GM12878 (cell line): Measurements from ENCODE around the gene GPR137B. TPM values are rescaled to one million over a fixed set of nuclear protein-coding genes. Genes with fewer than 3 reads are reported as not detected.

Experiments
- ATAC-seq: fragments of 200-7000 bp; cut with Tn5 transposase; 3 replicates; pipeline ENCODE4 v1.9.1; 2020; ENCODE audit warnings: mild to moderate bottlenecking, moderate library complexity
- BruUV-seq: library from RNA; stranded (reverse); fragments of 400-500 nt; replicated peaks from 2 replicates; lab custom pipeline; 2021; lab: Mats Ljungman, UMichigan
- CTCF ChIA-PET: fragments of 300-600 bp; sonication (Branson Sonifier 250); formaldehyde crosslinking; extraction: SDS; loops from one replicate; lab custom pipeline; 2021; ENCODE audit warnings: inconsistent platforms; lab: Yijun Ruan, JAX
- POLR2A ChIA-PET: fragments of 350-600 bp; formaldehyde crosslinking; extraction: SDS; loops from one replicate; lab custom pipeline; 2021; ENCODE audit warnings: inconsistent platforms; lab: Charles Lee
- RAD21 ChIA-PET: fragments of 300-600 bp; sonication (Branson Sonifier 250); formaldehyde crosslinking; loops from one replicate; lab custom pipeline; 2023; ENCODE audit warnings: antibody characterized with exemption; ENCODE audit not compliant: unreplicated experiment; lab: Charles Lee
- SMC1A ChIA-PET: fragments of 300-600 bp; sonication (Branson Sonifier 250); formaldehyde crosslinking; loops from one replicate; lab custom pipeline; 2023; ENCODE audit not compliant: unreplicated experiment, uncharacterized antibody; lab: Charles Lee
- DNase-seq: peaks from one replicate; pipeline ENCODE4 v3.0.0-alpha.2; 2011; ENCODE audit warnings: low read depth, low spot score
- FAIRE-seq: peaks from 3 replicates; lab custom pipeline; 2011; peaks lifted over from hg19 to GRCh38; lab: Jason Lieb, UNC
- H2AFZ ChIP-seq: 2 replicates; pipeline ENCODE4 v1.6.0; 2011; ENCODE audit warnings: low read depth, low read length, control low read depth; ENCODE audit not compliant: control insufficient read depth
- H3K27ac ChIP-seq: 2 replicates; pipeline ENCODE4 v1.5.1; 2011; ENCODE audit warnings: control low read depth; ENCODE audit not compliant: control insufficient read depth, insufficient read depth
- H3K27me3 ChIP-seq, 2 experiments: replicated peaks in 1 of 2; 2 replicates each; pipeline versions ENCODE4 v1.6.0 to v1.6.1; 2011; ENCODE audit warnings: low read length in 1 of 2; ENCODE audit not compliant: control insufficient read depth in 2 of 2, insufficient read depth in 2 of 2
- H3K36me3 ChIP-seq, 2 experiments: 2 replicates each; pipeline ENCODE4 v1.5.1; 2011; ENCODE audit warnings: low read length in 1 of 2; ENCODE audit not compliant: control insufficient read depth in 2 of 2, insufficient read depth in 2 of 2
- H3K4me1 ChIP-seq: 2 replicates; pipeline ENCODE4 v1.6.1; 2011; ENCODE audit warnings: mild to moderate bottlenecking, low read length, moderate library complexity, mixed read lengths; ENCODE audit not compliant: control insufficient read depth, insufficient read depth
- H3K4me2 ChIP-seq: 2 replicates; pipeline ENCODE4 v1.6.0; 2011; ENCODE audit warnings: control low read depth; ENCODE audit not compliant: control insufficient read depth, insufficient read depth
- H3K4me3 ChIP-seq: fragments of 200-600 bp; sonication (generic); 2 replicates; pipeline ENCODE4 v1.5.1; 2016
- H3K79me2 ChIP-seq: 2 replicates; pipeline ENCODE4 v1.6.0; 2011; ENCODE audit warnings: low read length; ENCODE audit not compliant: control insufficient read depth, insufficient read depth
- H3K9ac ChIP-seq: 2 replicates; pipeline ENCODE4 v1.8.0; 2011; ENCODE audit warnings: low read length, control low read depth, mixed read lengths; ENCODE audit not compliant: control insufficient read depth, insufficient read depth
- H3K9me3 ChIP-seq: replicated peaks from 3 replicates; pipeline ENCODE4 v1.5.1; 2011; ENCODE audit warnings: mild to moderate bottlenecking, low read length; ENCODE audit not compliant: control insufficient read depth, insufficient read depth
- H4K20me1 ChIP-seq: 2 replicates; pipeline ENCODE4 v1.6.0; 2011; ENCODE audit not compliant: control insufficient read depth, insufficient read depth
- CBFB ChIP-seq: IDR thresholded peaks from 2 replicates; pipeline ENCODE4 v1.6.1; 2016; ENCODE audit warnings: antibody characterized with exemption, low read depth
- CHD4 ChIP-seq: fragments of 200-600 bp; sonication (generic); IDR thresholded peaks from 2 replicates; pipeline ENCODE4 v1.6.1; 2016; ENCODE audit warnings: mild to moderate bottlenecking
- HCFC1 ChIP-seq: fragments of 150-350 bp; IDR thresholded peaks from 2 replicates; pipeline ENCODE4 v1.6.1; 2014; ENCODE audit warnings: low read length
- IKZF2 ChIP-seq, 2 experiments: fragments of 450-650 bp; IDR thresholded peaks; 2 replicates each; pipeline ENCODE4 v1.6.1; 2017; ENCODE audit warnings: mild to moderate bottlenecking in 2 of 2, moderate library complexity in 2 of 2
- MTA3 ChIP-seq: IDR thresholded peaks from 2 replicates; pipeline ENCODE4 v1.6.1; 2012; ENCODE audit warnings: low read length, inconsistent platforms, borderline replicate concordance
- NFIC ChIP-seq: IDR thresholded peaks from 2 replicates; pipeline ENCODE4 v1.6.1; 2012; ENCODE audit warnings: low read depth, mild to moderate bottlenecking, inconsistent platforms, low read length, moderate library complexity
- NFYB ChIP-seq: IDR thresholded peaks from 2 replicates; pipeline ENCODE4 v1.6.1; 2011; ENCODE audit warnings: low read depth, mild to moderate bottlenecking, low read length, improper control_type of control experiment, moderate library complexity; ENCODE audit not compliant: insufficient read depth
- PML ChIP-seq: IDR thresholded peaks from 2 replicates; pipeline ENCODE4 v1.6.1; 2012; ENCODE audit warnings: low read length, inconsistent platforms
- POLR2A ChIP-seq: IDR thresholded peaks from 2 replicates; pipeline ENCODE4 v1.6.1; 2011; ENCODE audit warnings: low read depth, mild to moderate bottlenecking, low read length
- RAD51 ChIP-seq: fragments of 450-650 bp; IDR thresholded peaks from 2 replicates; pipeline ENCODE4 v1.6.1; 2016; ENCODE audit warnings: moderate library complexity, mild to moderate bottlenecking, inconsistent platforms
- SMC3 ChIP-seq: IDR thresholded peaks from 2 replicates; pipeline ENCODE4 v1.6.1; 2011; ENCODE audit warnings: low read length, improper control_type of control experiment, borderline replicate concordance
- SP1 ChIP-seq: IDR thresholded peaks from one replicate; pipeline ENCODE4 v1.6.1; 2011; ENCODE audit warnings: low read depth, low read length
- SPI1 ChIP-seq: IDR thresholded peaks from 2 replicates; pipeline ENCODE4 v1.6.1; 2011; ENCODE audit warnings: low read depth, mild to moderate bottlenecking, low read length, moderate library complexity, borderline replicate concordance; ENCODE audit not compliant: insufficient read depth
- STAT3 ChIP-seq: IDR thresholded peaks from 2 replicates; pipeline ENCODE4 v1.6.1; 2011; ENCODE audit warnings: low read depth, low read length, improper control_type of control experiment
- TBL1XR1 ChIP-seq: IDR thresholded peaks from 2 replicates; pipeline ENCODE4 v1.6.1; 2012; ENCODE audit warnings: low read depth, low read length, improper control_type of control experiment
- ZNF24 ChIP-seq: fragments of 450-650 bp; IDR thresholded peaks from 2 replicates; pipeline ENCODE4 v1.6.1; 2017; ENCODE audit warnings: antibody characterized with exemption, mild to moderate bottlenecking
- WGBS: methylation state at CpG from one replicate; pipeline ENCODE4 v1.1.6; 2016; ENCODE audit warnings: low lambda C conversion rate; ENCODE audit not compliant: insufficient replicate concordance, insufficient coverage; ENCODE audit errors: missing lambda C conversion rate; 5-methylcytosine and 5-hydroxymethylcytosine counted together
- in situ Hi-C: fragments of 300-500 bp; cut with MboI; formaldehyde crosslinking; loops from 9 replicates; pipeline ENCODE4 v1.14.3; 2018; ENCODE audit warnings: mixed read lengths
- intact Hi-C: fragments of 100-400 bp; cut with micrococcal nuclease; formaldehyde crosslinking; loops from one replicate; pipeline ENCODE4 v1.14.2; 2022; ENCODE audit not compliant: unreplicated experiment
- polyA plus RNA-seq, 11 experiments: library from polyadenylated mRNA; depleted of rRNA in 4 of 11; unstranded in 6 of 11; stranded (reverse) in 5 of 11; fragments of >200 nt; fragmentation: Nextera tagmentation in 4 of 11; fragmentation: Illumina TruSeq in 1 of 11; extraction: Ambion mirVana in 4 of 11; extraction: Trizol in 1 of 11; gene quantifications; 1 replicate in 1 of 11; 2 replicates in 10 of 11; pipeline versions ENCODE4 v1.2.1 to v1.2.3, GENCODE V29; 2011 to 2016; ENCODE audit warnings: inconsistent platforms in 2 of 11, missing spikeins in 2 of 11, low read depth in 1 of 11
- total RNA-seq, 4 experiments: library from RNA; depleted of rRNA in 3 of 4; stranded (reverse); fragments of >200 nt in 3 of 4; fragmentation: Illumina TruSeq in 1 of 4; extraction: Trizol in 1 of 4; gene quantifications; 2 replicates each; pipeline versions ENCODE4 v1.2.1 to v1.2.3, GENCODE V29; 2013 to 2021
- TF ChIP-seq, protein P1 (sequence below): fragments of 450-650 bp; IDR thresholded peaks from 2 replicates; pipeline ENCODE4 v1.6.1; 2016; ENCODE audit warnings: mild to moderate bottlenecking
- TF ChIP-seq, protein P2 (sequence below): IDR thresholded peaks from 2 replicates; pipeline ENCODE4 v1.6.1; 2011; ENCODE audit warnings: borderline replicate concordance, low read depth, mild to moderate bottlenecking, moderate library complexity, mixed read lengths, low read length; ENCODE audit not compliant: insufficient read depth; ENCODE audit errors: extremely low read length
- TF ChIP-seq, protein P3 (sequence below): fragments of 450-650 bp; IDR thresholded peaks from 2 replicates; pipeline ENCODE4 v1.6.1; 2018; ENCODE audit warnings: borderline replicate concordance, mild to moderate bottlenecking; ENCODE audit not compliant: partially characterized antibody

The GPR137B gene
- total and polyA plus RNA-seq, 10 of the 15 experiments (the other 5 are each of a cell fraction or from before 2014, with no cell fraction given): 5.4 to 20.8 (median 12.5) TPM

DNA sequence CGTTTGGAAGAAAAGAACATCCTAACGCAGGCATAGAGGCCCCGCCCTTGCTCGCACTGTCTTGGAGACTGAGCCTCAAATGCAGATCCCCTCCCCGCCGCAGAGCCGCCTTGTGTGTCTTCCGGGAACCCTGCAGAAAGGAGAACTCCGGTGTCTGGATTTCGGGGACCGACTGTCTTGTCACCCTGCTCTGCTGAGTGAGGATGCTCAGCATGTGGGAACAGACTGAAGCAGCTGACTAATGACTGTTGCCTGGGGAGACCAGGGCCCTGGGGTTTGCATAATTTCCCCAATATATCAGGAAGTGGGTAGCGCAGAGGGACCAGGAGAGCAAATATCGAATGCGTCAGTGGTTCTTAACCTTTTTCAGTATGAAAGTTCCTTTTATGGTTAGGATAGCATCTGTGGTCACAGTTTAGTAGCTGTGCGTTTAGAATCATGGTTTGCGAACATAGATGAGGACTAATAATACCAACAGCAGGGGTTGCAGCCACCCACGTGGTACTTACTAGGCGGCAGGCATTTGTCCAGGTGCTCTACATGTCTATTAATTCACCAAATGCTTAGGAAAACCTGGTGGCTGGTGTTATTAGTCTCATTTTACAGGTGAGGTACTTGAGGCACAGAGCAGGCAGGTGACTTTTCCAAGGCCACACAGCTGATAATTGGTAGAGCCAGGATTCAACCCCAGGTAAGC lies 14.3 kb downstream of the GPR137B start:
- H3K9me3 ChIP-seq: peaks cover 7% of the 10 kb centered on the region; the same call in 2 of the 3 replicates
- H3K79me2 ChIP-seq: peaks cover 42% of the 10 kb centered on the region
- peaks cover 61% of the 10 kb centered on the region for H3K4me1 ChIP-seq
- POLR2A ChIA-PET: interaction anchor here (0.5 to 6.5 kb wide), 11 partner anchors 9 to 346 kb away, joined by 3 to 64 read pairs (median 5); partner anchors contain the start of genes ERO1B and GPR137B
- peak; percentile 94 for FAIRE-seq
- no TSS peak for BruUV-seq
- H2AFZ ChIP-seq: no peak overlapping the region
- no peaks in the 10 kb centered on the region for H3K27me3 ChIP-seq
- 2% methylated on average over 18 of the region's 18 CpGs for WGBS
- in situ Hi-C loops: loop anchor here (10.0 kb wide), 1 partner anchor 272 kb away; no protein-coding TSS in a partner anchor
- peak; percentile 74 for ATAC-seq
- no peaks in the 10 kb centered on the region for H4K20me1 ChIP-seq
- peak; percentile 99 for DNase-seq
- H3K27ac ChIP-seq: peak overlapping the region; percentile 99
- RAD21 ChIA-PET: interaction anchor here (0.6 to 7.7 kb wide), 9 partner anchors 11 to 127 kb away, joined by 3 to 121 read pairs (median 4); partner anchors contain the start of genes ERO1B and GPR137B
- peak overlapping the region; percentile 46; the same call in 1 of the 2 replicates for H3K4me3 ChIP-seq
- H3K4me2 ChIP-seq: peak overlapping the region; percentile 86
- SMC1A ChIA-PET: interaction anchor here (0.5 to 7.6 kb wide), 7 partner anchors 11 to 237 kb away, joined by 3 to 95 read pairs (median 22); partner anchors contain the start of genes EDARADD and GPR137B
- peak overlapping the region; percentile 61 for H3K9ac ChIP-seq
- intact Hi-C loops: loop anchor here (1.0 kb wide), 1 partner anchor 12 kb away; no protein-coding TSS in a partner anchor
- peaks cover 0 to 8% of the 10 kb centered on the region in 2 experiments; a peak in 2 of 4 replicates for H3K36me3 ChIP-seq
- CTCF ChIA-PET: interaction anchor here (0.6 to 6.6 kb wide), 5 partner anchors 11 to 752 kb away, joined by 3 to 56 read pairs (median 3); partner anchors contain the start of gene GPR137B
- 0 out of 2 replicates have a peak, but pooled peaks have one; percentile 25 for TF ChIP-seq SMC3
- 0 out of 2 replicates have a peak, but pooled peaks have one; percentile 48 for TF ChIP-seq ZNF24
- TF ChIP-seq STAT3: 0 out of 2 replicates have a peak, but pooled peaks have one; percentile 56
- no peak for TF ChIP-seq HCFC1
- TF ChIP-seq, protein P1, sequence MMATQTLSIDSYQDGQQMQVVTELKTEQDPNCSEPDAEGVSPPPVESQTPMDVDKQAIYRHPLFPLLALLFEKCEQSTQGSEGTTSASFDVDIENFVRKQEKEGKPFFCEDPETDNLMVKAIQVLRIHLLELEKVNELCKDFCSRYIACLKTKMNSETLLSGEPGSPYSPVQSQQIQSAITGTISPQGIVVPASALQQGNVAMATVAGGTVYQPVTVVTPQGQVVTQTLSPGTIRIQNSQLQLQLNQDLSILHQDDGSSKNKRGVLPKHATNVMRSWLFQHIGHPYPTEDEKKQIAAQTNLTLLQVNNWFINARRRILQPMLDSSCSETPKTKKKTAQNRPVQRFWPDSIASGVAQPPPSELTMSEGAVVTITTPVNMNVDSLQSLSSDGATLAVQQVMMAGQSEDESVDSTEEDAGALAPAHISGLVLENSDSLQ: peak; percentile 76
- TF ChIP-seq MTA3: peak; percentile 89; the same call in 1 of the 2 replicates
- TF ChIP-seq CBFB: peak; percentile 90
- TF ChIP-seq POLR2A: peak; percentile 67; the same call in 1 of the 2 replicates
- TF ChIP-seq NFYB: peak; percentile 46; the same call in 1 of the 2 replicates
- TF ChIP-seq, protein P2, sequence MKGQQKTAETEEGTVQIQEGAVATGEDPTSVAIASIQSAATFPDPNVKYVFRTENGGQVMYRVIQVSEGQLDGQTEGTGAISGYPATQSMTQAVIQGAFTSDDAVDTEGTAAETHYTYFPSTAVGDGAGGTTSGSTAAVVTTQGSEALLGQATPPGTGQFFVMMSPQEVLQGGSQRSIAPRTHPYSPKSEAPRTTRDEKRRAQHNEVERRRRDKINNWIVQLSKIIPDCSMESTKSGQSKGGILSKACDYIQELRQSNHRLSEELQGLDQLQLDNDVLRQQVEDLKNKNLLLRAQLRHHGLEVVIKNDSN: peak; percentile 59
- peak; percentile 91 for TF ChIP-seq SPI1
- peak; percentile 94 for TF ChIP-seq RAD51
- TF ChIP-seq CHD4: no peak
- peak; percentile 88 for TF ChIP-seq NFIC
- 0 out of 2 replicates have a peak, but pooled peaks have one; percentile 65 for TF ChIP-seq PML
- peak; percentile 96 to 97 for TF ChIP-seq IKZF2 (IDR thresholded peaks at IDR 0.05)
- TF ChIP-seq, protein P3, sequence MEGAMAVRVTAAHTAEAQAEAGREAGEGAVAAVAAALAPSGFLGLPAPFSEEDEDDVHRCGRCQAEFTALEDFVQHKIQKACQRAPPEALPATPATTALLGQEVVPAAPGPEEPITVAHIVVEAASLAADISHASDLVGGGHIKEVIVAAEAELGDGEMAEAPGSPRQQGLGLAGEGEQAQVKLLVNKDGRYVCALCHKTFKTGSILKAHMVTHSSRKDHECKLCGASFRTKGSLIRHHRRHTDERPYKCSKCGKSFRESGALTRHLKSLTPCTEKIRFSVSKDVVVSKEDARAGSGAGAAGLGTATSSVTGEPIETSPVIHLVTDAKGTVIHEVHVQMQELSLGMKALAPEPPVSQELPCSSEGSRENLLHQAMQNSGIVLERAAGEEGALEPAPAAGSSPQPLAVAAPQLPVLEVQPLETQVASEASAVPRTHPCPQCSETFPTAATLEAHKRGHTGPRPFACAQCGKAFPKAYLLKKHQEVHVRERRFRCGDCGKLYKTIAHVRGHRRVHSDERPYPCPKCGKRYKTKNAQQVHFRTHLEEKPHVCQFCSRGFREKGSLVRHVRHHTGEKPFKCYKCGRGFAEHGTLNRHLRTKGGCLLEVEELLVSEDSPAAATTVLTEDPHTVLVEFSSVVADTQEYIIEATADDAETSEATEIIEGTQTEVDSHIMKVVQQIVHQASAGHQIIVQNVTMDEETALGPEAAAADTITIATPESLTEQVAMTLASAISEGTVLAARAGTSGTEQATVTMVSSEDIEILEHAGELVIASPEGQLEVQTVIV: peak; percentile 65
- TF ChIP-seq TBL1XR1: peak; percentile 98
- peak; percentile 53 for TF ChIP-seq SP1
